B cell (primary cell): ENCODE measurements around the gene NXPE3. TPM values are rescaled to one million over a fixed set of nuclear protein-coding genes. Genes with fewer than 3 reads are reported as not detected.
A peak's percentile ranks its signal among the peaks of the same experiment; 100 is the strongest.

ENCODE experiments used
- ATAC-seq: fragments of 200-7000 bp; cut with Tn5 transposase; one replicate; pipeline ENCODE4 v1.10.0; 2021; ENCODE audit warnings: low read depth, mild to moderate bottlenecking, moderate number of reproducible peaks, moderate library complexity
- CTCF ChIA-PET: fragments of 350-600 bp; sonication (Branson Sonifier 250); formaldehyde crosslinking; loops from one replicate; lab custom pipeline; 2021; ENCODE audit warnings: antibody characterized with exemption, inconsistent platforms; lab: Charles Lee
- POLR2A ChIA-PET: fragments of 350-600 bp; sonication (Branson Sonifier 250); formaldehyde crosslinking; loops from one replicate; lab custom pipeline; 2021; ENCODE audit warnings: antibody characterized with exemption; lab: Charles Lee
- DNase-seq: peaks from one replicate; pipeline ENCODE4 v3.0.0; 2013
- H2AFZ ChIP-seq: 2 replicates; pipeline ENCODE4 v1.6.1; 2012; ENCODE audit warnings: mild to moderate bottlenecking, low read depth, low read length; ENCODE audit not compliant: insufficient read depth, poor library complexity, severe bottlenecking
- H3K27ac ChIP-seq, 2 donors: 1 replicate in 1 of 2; 2 replicates in 1 of 2; pipeline ENCODE4 v1.5.1; 2012 to 2013; ENCODE audit warnings: low read length in 2 of 2, mild to moderate bottlenecking in 2 of 2, moderate library complexity in 1 of 2
- H3K27me3 ChIP-seq, 4 experiments: fragments of 200-600 bp in 1 of 4; sonication (generic) in 1 of 4; replicated peaks in 1 of 4; 1 replicate in 2 of 4; 2 replicates in 2 of 4; pipeline versions ENCODE4 v1.6.1 to v1.7.0; 2013 to 2016; ENCODE audit warnings: low read length in 3 of 4, mild to moderate bottlenecking in 2 of 4, mixed read lengths in 1 of 4, moderate library complexity in 1 of 4; ENCODE audit not compliant: insufficient read depth in 4 of 4, control insufficient read depth in 3 of 4; ENCODE audit errors: control extremely low read depth in 1 of 4
- H3K36me3 ChIP-seq, 2 experiments: replicated peaks in 1 of 2; 1 replicate in 1 of 2; 2 replicates in 1 of 2; pipeline versions ENCODE4 v1.6.1 to v1.7.1; 2013; ENCODE audit warnings: low read length in 1 of 2; ENCODE audit not compliant: insufficient read depth in 2 of 2, control insufficient read depth in 1 of 2; ENCODE audit errors: control extremely low read depth in 1 of 2, extremely low read depth in 1 of 2
- H3K4me1 ChIP-seq, 2 donors: fragments of 200-600 bp in 1 of 2; sonication (generic) in 1 of 2; 1 replicate in 1 of 2; 2 replicates in 1 of 2; pipeline versions ENCODE4 v1.5.1 to v1.6.1; 2013 to 2017; ENCODE audit warnings: low read length in 2 of 2; ENCODE audit not compliant: control insufficient read depth in 2 of 2, insufficient read depth in 2 of 2
- H3K4me2 ChIP-seq: replicated peaks from 2 replicates; pipeline ENCODE3; 2012; ENCODE audit warnings: mild to moderate bottlenecking, low read depth, low read length; ENCODE audit not compliant: poor library complexity, severe bottlenecking
- H3K4me3 ChIP-seq, 5 experiments: fragments of 200-600 bp in 1 of 5; sonication (generic) in 1 of 5; 1 replicate in 3 of 5; 2 replicates in 2 of 5; pipeline versions ENCODE4 v1.5.1 to v1.7.0; 2011 to 2016; ENCODE audit warnings: low read length in 4 of 5, mild to moderate bottlenecking in 4 of 5, low read depth in 2 of 5, control low read depth in 1 of 5, moderate library complexity in 1 of 5; ENCODE audit not compliant: insufficient read depth in 1 of 5; ENCODE audit errors: control extremely low read depth in 1 of 5, extremely low read depth in 1 of 5
- H3K79me2 ChIP-seq: fragments of 200-600 bp; sonication (generic); one replicate; pipeline ENCODE4 v1.6.0; 2016; ENCODE audit warnings: low read length; ENCODE audit not compliant: control insufficient read depth, insufficient read depth
- H3K9ac ChIP-seq: fragments of 200-600 bp; sonication (generic); 2 replicates; pipeline ENCODE4 v1.6.1; 2017; ENCODE audit warnings: mild to moderate bottlenecking, low read length, moderate library complexity
- H3K9me3 ChIP-seq, 3 donors: one replicate each; pipeline versions ENCODE4 v1.6.1 to v1.7.1; 2013; ENCODE audit warnings: low read length in 2 of 3; ENCODE audit not compliant: control insufficient read depth in 2 of 3, insufficient read depth in 1 of 3; ENCODE audit errors: control extremely low read depth in 1 of 3
- H4K20me1 ChIP-seq: 2 replicates; pipeline ENCODE4 v1.6.0; 2012; ENCODE audit warnings: mild to moderate bottlenecking, low read length; ENCODE audit not compliant: insufficient read depth, control insufficient read depth, poor library complexity, severe bottlenecking
- H3K27ac Mint-ChIP-seq: one replicate; pipeline ENCODE4 v1.8.0; 2021; ENCODE audit warnings: mixed read lengths
- H3K27me3 Mint-ChIP-seq: one replicate; pipeline ENCODE4 v1.8.0; 2021; ENCODE audit warnings: mixed read lengths
- H3K4me1 Mint-ChIP-seq: one replicate; pipeline ENCODE4 v1.8.0; 2021; ENCODE audit warnings: mixed read lengths
- H3K4me3 Mint-ChIP-seq: one replicate; pipeline ENCODE4 v1.8.0; 2021; ENCODE audit warnings: mixed read lengths
- H3K9me3 Mint-ChIP-seq: one replicate; pipeline ENCODE4 v1.8.0; 2022; ENCODE audit warnings: mixed read lengths; ENCODE audit not compliant: insufficient read depth
- EZH2 ChIP-seq: IDR thresholded peaks from 2 replicates; pipeline ENCODE4 v1.6.1; 2012; ENCODE audit warnings: borderline replicate concordance, low read depth, mild to moderate bottlenecking, moderate library complexity, low read length; ENCODE audit not compliant: insufficient read depth, poor library complexity, severe bottlenecking
- WGBS: methylation state at CpG from one replicate; pipeline ENCODE4 v1.1.5; 2013; ENCODE audit warnings: missing lambda C conversion rate; ENCODE audit not compliant: insufficient coverage; 5-methylcytosine and 5-hydroxymethylcytosine counted together
- intact Hi-C: fragments of 100-400 bp; cut with micrococcal nuclease; formaldehyde crosslinking; loops from one replicate; pipeline ENCODE4 v1.10.0; 2022
- polyA minus RNA-seq: library from RNA; depleted of rRNA, polyadenylated mRNA; stranded (reverse); fragments of >200 nt; gene quantifications from 2 replicates; pipeline ENCODE4 v1.2.3, GENCODE V29; 2012
- polyA plus RNA-seq: library from polyadenylated mRNA; depleted of rRNA; stranded (reverse); fragments of >200 nt; gene quantifications from 2 replicates; pipeline ENCODE4 v1.2.3, GENCODE V29; 2012
- total RNA-seq, 2 donors: library from RNA; stranded (reverse); fragments of 120-200 nt in 1 of 2; gene quantifications; 1 replicate in 1 of 2; 2 replicates in 1 of 2; pipeline versions ENCODE4 v1.2.3 to v1.2.4, GENCODE V29; 2013 to 2022
- TF ChIP-seq, protein P1 (sequence below): fragments of 200-600 bp; IDR thresholded peaks from one replicate; pipeline ENCODE4 v1.8.0; 2022; ENCODE audit warnings: antibody characterized with exemption, mild to moderate bottlenecking

Gene NXPE3
- total RNA-seq (18.9 and 19.7 TPM in 2 replicates), polyA plus RNA-seq (15.4 and 15.8 TPM in 2 replicates), polyA minus RNA-seq (11.5 and 18.9 TPM in 2 replicates)
- total RNA-seq (2013) = 10.7 TPM

DNA sequence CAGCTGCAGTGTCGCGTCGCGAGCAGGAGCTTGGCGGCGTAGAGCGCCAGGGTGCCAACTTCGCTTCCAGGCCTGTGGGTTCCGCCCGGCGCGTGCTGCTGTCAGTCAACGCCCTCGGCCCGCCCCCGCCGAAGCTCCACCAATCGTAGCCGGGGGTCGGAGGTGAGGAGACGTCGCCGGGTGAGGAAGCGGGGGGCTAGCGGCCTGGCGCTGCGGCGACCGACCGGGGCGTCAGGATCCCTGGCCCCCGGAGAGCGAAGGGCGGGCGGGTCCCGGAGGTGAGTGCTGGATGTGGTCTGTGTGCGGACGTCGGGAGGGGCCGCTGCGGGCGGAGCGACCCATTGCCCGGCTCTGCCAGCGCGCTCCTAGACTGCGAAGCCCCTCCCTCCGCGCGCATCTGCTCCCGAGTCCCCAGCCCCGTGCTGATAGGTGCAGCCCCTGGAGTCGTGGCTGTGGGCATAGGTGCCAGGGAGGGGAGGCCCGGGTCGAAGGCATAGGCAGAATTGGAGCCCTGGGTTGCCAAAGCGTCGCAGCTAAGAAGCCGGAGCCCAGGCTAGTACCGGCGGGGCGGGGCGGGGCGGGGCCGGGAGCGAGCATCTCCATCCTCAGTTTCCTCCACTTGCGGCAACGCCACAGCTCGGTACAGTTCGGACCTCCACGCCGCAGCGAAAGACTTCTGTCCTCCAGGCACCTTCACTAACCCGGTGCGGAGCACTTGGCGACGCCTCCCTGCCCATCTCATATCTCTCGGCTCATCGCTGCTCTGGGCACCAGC, at the start of gene NXPE3:
Gene NXPE3 (plus strand): TSS at position 165 of the 775 bp plus-strand sequence. CDS start 6,386 bp downstream, outside the sequence.
- H3K36me3 ChIP-seq = peaks cover 1 to 14% of the 10 kb centered on the region in 2 experiments
- peak within 1 kb of the TSS; percentile 78 for H3K4me2 ChIP-seq
- no peaks in the 10 kb centered on the region for H3K9me3 Mint-ChIP-seq
- peak within 1 kb of the TSS; percentile 79 to 86 for H3K27ac ChIP-seq
- H2AFZ ChIP-seq = peak within 1 kb of the TSS; percentile 90
- CTCF ChIA-PET = interaction anchor here (0.6 to 1.8 kb wide), 11 partner anchors 10 to 447 kb away, joined by 3 to 12 read pairs (median 3); no protein-coding TSS in a partner anchor
- no peaks in the 10 kb centered on the region for H4K20me1 ChIP-seq
- H3K9ac ChIP-seq = peak within 1 kb of the TSS; percentile 75
- TF ChIP-seq, protein P1, sequence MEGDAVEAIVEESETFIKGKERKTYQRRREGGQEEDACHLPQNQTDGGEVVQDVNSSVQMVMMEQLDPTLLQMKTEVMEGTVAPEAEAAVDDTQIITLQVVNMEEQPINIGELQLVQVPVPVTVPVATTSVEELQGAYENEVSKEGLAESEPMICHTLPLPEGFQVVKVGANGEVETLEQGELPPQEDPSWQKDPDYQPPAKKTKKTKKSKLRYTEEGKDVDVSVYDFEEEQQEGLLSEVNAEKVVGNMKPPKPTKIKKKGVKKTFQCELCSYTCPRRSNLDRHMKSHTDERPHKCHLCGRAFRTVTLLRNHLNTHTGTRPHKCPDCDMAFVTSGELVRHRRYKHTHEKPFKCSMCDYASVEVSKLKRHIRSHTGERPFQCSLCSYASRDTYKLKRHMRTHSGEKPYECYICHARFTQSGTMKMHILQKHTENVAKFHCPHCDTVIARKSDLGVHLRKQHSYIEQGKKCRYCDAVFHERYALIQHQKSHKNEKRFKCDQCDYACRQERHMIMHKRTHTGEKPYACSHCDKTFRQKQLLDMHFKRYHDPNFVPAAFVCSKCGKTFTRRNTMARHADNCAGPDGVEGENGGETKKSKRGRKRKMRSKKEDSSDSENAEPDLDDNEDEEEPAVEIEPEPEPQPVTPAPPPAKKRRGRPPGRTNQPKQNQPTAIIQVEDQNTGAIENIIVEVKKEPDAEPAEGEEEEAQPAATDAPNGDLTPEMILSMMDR = no peak
- TF ChIP-seq EZH2 = no peak
- ATAC-seq (peak; percentile 92), DNase-seq (peak; percentile 93)
- peak within 1 kb of the TSS; percentile 94 for H3K4me3 Mint-ChIP-seq
- H3K27me3 Mint-ChIP-seq = no peaks in the 10 kb centered on the region
- peaks cover 37% of the 10 kb centered on the region for H3K4me1 Mint-ChIP-seq
- peaks cover 21 to 29% of the 10 kb centered on the region in 2 donors for H3K4me1 ChIP-seq
- H3K27me3 ChIP-seq = no peaks in the 10 kb centered on the region
- WGBS = under 1% methylated on average over 78 of the region's 78 CpGs
- intact Hi-C loops = loop anchor here (1.0 to 5.0 kb wide), 8 partner anchors 24 to 267 kb away; partner anchors contain the start of genes CEP97, NFKBIZ, PCNP and RPL24
- H3K4me3 ChIP-seq = peak within 1 kb of the TSS; percentile 65 to 89 (median 88)
- POLR2A ChIA-PET = interaction anchor here (0.8 to 1.6 kb wide), 7 partner anchors 13 to 205 kb away, joined by 3 to 7 read pairs (median 5); partner anchors contain the start of genes CEP97, PCNP and RPL24
- H3K79me2 ChIP-seq = peaks cover 25% of the 10 kb centered on the region
- H3K9me3 ChIP-seq = no peaks in the 10 kb centered on the region
- peak within 1 kb of the TSS; percentile 98 for H3K27ac Mint-ChIP-seq

DNA sequence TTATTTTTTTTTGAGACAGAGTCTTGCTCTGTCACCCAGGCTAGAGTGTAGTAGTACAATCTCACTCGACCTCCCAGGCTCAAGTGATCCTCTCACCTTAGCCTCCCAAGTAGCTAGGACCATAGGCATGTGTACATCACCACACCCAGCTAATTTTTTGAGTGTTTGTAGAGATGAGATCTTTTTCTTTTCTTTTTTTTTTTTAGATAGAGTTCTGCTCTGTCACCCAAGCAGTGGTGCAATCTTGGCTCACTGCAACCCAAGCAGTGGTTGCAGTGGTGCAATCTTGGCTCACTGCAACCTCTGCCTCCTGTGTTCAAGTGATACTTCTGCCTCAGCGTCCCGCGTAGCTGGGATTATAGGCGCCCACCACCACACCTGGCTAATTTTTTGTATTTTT, 49.4 kb upstream of the NXPE3 start:
- no peaks in the 10 kb centered on the region for H3K9me3 Mint-ChIP-seq
- no peaks in the 10 kb centered on the region for H3K9me3 ChIP-seq
- whole genome bisulfite sequencing = no CpG with 5 or more reads among the region's 5 CpGs
- TF ChIP-seq, protein P1 = no peak
- TF ChIP-seq EZH2 = no peak
- ChIA-PET CTCF (no interaction called here), POLR2A (no interaction called here)
- H3K27me3 ChIP-seq = no peaks in the 10 kb centered on the region
- no peaks in the 10 kb centered on the region for H3K27me3 Mint-ChIP-seq
- no peak overlapping the region for H3K27ac ChIP-seq
- peaks cover 4 to 6% of the 10 kb centered on the region in 2 donors for H3K4me1 ChIP-seq
- H3K4me1 Mint-ChIP-seq = peaks cover 9% of the 10 kb centered on the region
- H3K4me3 Mint-ChIP-seq = no peak overlapping the region
- no peaks in the 10 kb centered on the region for H4K20me1 ChIP-seq
- peaks cover 22 to 37% of the 10 kb centered on the region in 2 experiments for H3K36me3 ChIP-seq
- no peak overlapping the region for H3K9ac ChIP-seq
- H3K27ac Mint-ChIP-seq = no peak overlapping the region
- no peak overlapping the region for H2AFZ ChIP-seq
- intact Hi-C loops = no loop called here
- ATAC-seq (no peak), DNase-seq (no peak)
- no peak overlapping the region for H3K4me2 ChIP-seq
- H3K4me3 ChIP-seq = no peak overlapping the region
- peaks cover 18% of the 10 kb centered on the region for H3K79me2 ChIP-seq
